ENCODE data around the gene MAD1L1. TPM values are rescaled to one million over a fixed set of nuclear protein-coding genes. Genes with fewer than 3 reads are reported as not detected.

Gene MAD1L1
- total RNA-seq, 1 donor from 2014 or later: 32.2 TPM

GRCh38 chr7:2016761-2017480, 215.8 kb downstream of the MAD1L1 start:
- peak; percentile 74 for DNase-seq (ENCODE audit: low spot score)

GRCh38 chr7:2016021-2016631, 216.6 kb downstream of the MAD1L1 start:
- peak; percentile 85 for DNase-seq (ENCODE audit: low spot score)

- DNase-seq (ENCODE audit: low spot score): peak; percentile 76
Measured at GRCh38 chr7:2015251-2015871, 217.4 kb downstream of the MAD1L1 start.

- DNase-seq (ENCODE audit: low spot score): peak; percentile 86
Measured at GRCh38 chr7:2014391-2015241, 218.1 kb downstream of the MAD1L1 start.

- no peak for DNase-seq (ENCODE audit: low spot score)
Measured at GRCh38 chr7:2013381-2014311, 219.1 kb downstream of the MAD1L1 start.

GRCh38 chr7:2012981-2013380, 219.8 kb downstream of the MAD1L1 start:
- no peak for DNase-seq (ENCODE audit: low spot score)

- DNase-seq (ENCODE audit: low spot score): no peak
Measured at GRCh38 chr7:2012044-2012900, 220.5 kb downstream of the MAD1L1 start.

GRCh38 chr7:2011266-2012043, 221.3 kb downstream of the MAD1L1 start:
- no peak for DNase-seq (ENCODE audit: low spot score)

- DNase-seq (ENCODE audit: low spot score): no peak
Measured at GRCh38 chr7:2010551-2011265, 222.0 kb downstream of the MAD1L1 start.

GRCh38 chr7:2010101-2010500, 222.6 kb downstream of the MAD1L1 start:
- DNase-seq (ENCODE audit: low spot score): no peak

- no peak for DNase-seq (ENCODE audit: low spot score)
Measured at GRCh38 chr7:2009541-2010001, 223.2 kb downstream of the MAD1L1 start.

GRCh38 chr7:2008936-2009540, 223.7 kb downstream of the MAD1L1 start:
- peak; percentile 88 for DNase-seq (ENCODE audit: low spot score)

- peak; percentile 76 for DNase-seq (ENCODE audit: low spot score)
Measured at GRCh38 chr7:2008101-2008935, 224.4 kb downstream of the MAD1L1 start.

- peak; percentile 41 for DNase-seq (ENCODE audit: low spot score)
Measured at GRCh38 chr7:2007551-2007950, 225.2 kb downstream of the MAD1L1 start.

- DNase-seq (ENCODE audit: low spot score): peak; percentile 74
Measured at GRCh38 chr7:2006921-2007381, 225.8 kb downstream of the MAD1L1 start.

GRCh38 chr7:2006231-2006771, 226.4 kb downstream of the MAD1L1 start:
- peak; percentile 76 for DNase-seq (ENCODE audit: low spot score)
